H9 (cell line): Measurements from ENCODE around the gene SLCO3A1. TPM values are rescaled to one million over a fixed set of nuclear protein-coding genes. Genes with fewer than 3 reads are reported as not detected.

Experiments
- DNase-seq: peaks from one replicate; pipeline ENCODE4 v3.0.0-alpha.2; 2017
- H2AFZ ChIP-seq: one replicate; pipeline ENCODE4 v1.6.1; 2013; ENCODE audit warnings: mild to moderate bottlenecking, low read length, control low read depth, moderate library complexity
- H2AK5ac ChIP-seq: 2 replicates; pipeline ENCODE4 v1.6.1; 2013; ENCODE audit warnings: low read length, control low read depth, mixed read lengths; ENCODE audit not compliant: insufficient read length
- H2BK120ac ChIP-seq: one replicate; pipeline ENCODE4 v1.6.1; 2013; ENCODE audit warnings: low read depth, mild to moderate bottlenecking, low read length, control low read depth, inconsistent platforms; ENCODE audit not compliant: poor library complexity, severe bottlenecking
- H2BK12ac ChIP-seq: 2 replicates; pipeline ENCODE4 v1.6.1; 2013; ENCODE audit warnings: low read length, control low read depth, mixed read lengths, low read depth; ENCODE audit not compliant: insufficient read length
- H2BK15ac ChIP-seq: 2 replicates; pipeline ENCODE4 v1.6.1; 2013; ENCODE audit warnings: low read depth, low read length, control low read depth
- H2BK20ac ChIP-seq: one replicate; pipeline ENCODE4 v1.6.1; 2013; ENCODE audit warnings: low read depth, mild to moderate bottlenecking, low read length, control low read depth, inconsistent platforms; ENCODE audit not compliant: poor library complexity, severe bottlenecking
- H2BK5ac ChIP-seq: 2 replicates; pipeline ENCODE4 v1.6.1; 2013; ENCODE audit warnings: low read length, control low read depth, mixed read lengths; ENCODE audit not compliant: insufficient read length
- H3K14ac ChIP-seq: 2 replicates; pipeline ENCODE4 v1.6.1; 2013; ENCODE audit warnings: low read length, control low read depth; ENCODE audit not compliant: insufficient read depth
- H3K18ac ChIP-seq: 2 replicates; pipeline ENCODE4 v1.6.1; 2013; ENCODE audit warnings: low read depth, mild to moderate bottlenecking, mixed read lengths, low read length, control low read depth; ENCODE audit not compliant: insufficient read length
- H3K23ac ChIP-seq: 2 replicates; pipeline ENCODE4 v1.6.1; 2013; ENCODE audit warnings: low read length, control low read depth, mixed read lengths, low read depth; ENCODE audit not compliant: insufficient read length
- H3K23me2 ChIP-seq: 2 replicates; pipeline ENCODE4 v1.6.1; 2013; ENCODE audit warnings: low read depth, mild to moderate bottlenecking, mixed read lengths, low read length, control low read depth; ENCODE audit not compliant: insufficient read length, poor library complexity, severe bottlenecking
- H3K27ac ChIP-seq: 2 replicates; pipeline ENCODE4 v1.5.1; 2013; ENCODE audit warnings: low read length, control low read depth, mixed read lengths, low read depth; ENCODE audit not compliant: insufficient read length
- H3K27me3 ChIP-seq: 2 replicates; pipeline ENCODE4 v1.6.1; 2013; ENCODE audit warnings: low read length, control low read depth, inconsistent platforms; ENCODE audit not compliant: insufficient read depth
- H3K4ac ChIP-seq: 2 replicates; pipeline ENCODE4 v1.6.1; 2013; ENCODE audit warnings: low read depth, mild to moderate bottlenecking, control low read depth, inconsistent platforms, low read length, moderate library complexity
- H3K4me1 ChIP-seq: 2 replicates; pipeline ENCODE4 v1.6.1; 2013; ENCODE audit warnings: low read length, control low read depth, inconsistent platforms; ENCODE audit not compliant: insufficient read depth
- H3K4me2 ChIP-seq: 2 replicates; pipeline ENCODE4 v1.6.1; 2013; ENCODE audit warnings: low read length, control low read depth, mixed read lengths; ENCODE audit not compliant: insufficient read length, insufficient read depth
- H3K56ac ChIP-seq: 2 replicates; pipeline ENCODE4 v1.6.1; 2013; ENCODE audit warnings: low read depth, mild to moderate bottlenecking, mixed read lengths, low read length, control low read depth; ENCODE audit not compliant: insufficient read length
- H3K79me1 ChIP-seq: 2 replicates; pipeline ENCODE4 v1.6.1; 2013; ENCODE audit warnings: low read depth, mild to moderate bottlenecking, moderate library complexity, low read length, control low read depth, inconsistent platforms; ENCODE audit not compliant: insufficient read depth, poor library complexity, severe bottlenecking
- H3K79me2 ChIP-seq: 2 replicates; pipeline ENCODE4 v1.6.1; 2013; ENCODE audit warnings: low read length, control low read depth, inconsistent platforms; ENCODE audit not compliant: insufficient read depth
- H3K9ac ChIP-seq: 2 replicates; pipeline ENCODE4 v1.6.1; 2013; ENCODE audit warnings: low read length, control low read depth, mixed read lengths; ENCODE audit not compliant: insufficient read length; ENCODE audit errors: extremely low read depth
- H3K9me3 ChIP-seq: one replicate; pipeline ENCODE4 v1.6.1; 2013; ENCODE audit warnings: low read depth, low read length, inconsistent platforms; ENCODE audit not compliant: control insufficient read depth
- H3T11ph ChIP-seq: one replicate; pipeline ENCODE4 v1.6.1; 2013; ENCODE audit warnings: mild to moderate bottlenecking, low read length, control low read depth, inconsistent platforms
- H4K20me1 ChIP-seq: one replicate; pipeline ENCODE4 v1.6.1; 2013; ENCODE audit not compliant: control insufficient read depth, insufficient read length, insufficient read depth
- H4K5ac ChIP-seq: 2 replicates; pipeline ENCODE4 v1.6.1; 2013; ENCODE audit warnings: low read depth, mild to moderate bottlenecking, mixed read lengths, low read length, control low read depth; ENCODE audit not compliant: insufficient read length
- H4K8ac ChIP-seq: replicated peaks from 2 replicates; pipeline ENCODE4 v1.6.1; 2013; ENCODE audit warnings: low read length, control low read depth, mixed read lengths, low read depth; ENCODE audit not compliant: insufficient read length
- H4K91ac ChIP-seq: 2 replicates; pipeline ENCODE4 v1.6.1; 2013; ENCODE audit warnings: low read depth, mild to moderate bottlenecking, moderate library complexity, mixed read lengths, low read length, control low read depth; ENCODE audit not compliant: insufficient read length
- H3K27ac Mint-ChIP-seq, 3 experiments: 2 replicates in 2 of 3; 3 replicates in 1 of 3; pipeline ENCODE4 v1.8.0; 2020 to 2021; ENCODE audit warnings: mixed read lengths in 3 of 3, mild to moderate bottlenecking in 1 of 3, moderate library complexity in 1 of 3
- H3K27me3 Mint-ChIP-seq: 2 replicates; pipeline ENCODE4 v1.8.0; 2021; ENCODE audit warnings: low read depth, mild to moderate bottlenecking, moderate library complexity, mixed read lengths
- H3K36me3 Mint-ChIP-seq, 3 experiments: 2 replicates in 2 of 3; 3 replicates in 1 of 3; pipeline ENCODE4 v1.8.0; 2020 to 2021; ENCODE audit warnings: low read depth in 3 of 3, mixed read lengths in 3 of 3; ENCODE audit not compliant: insufficient read depth in 1 of 3
- H3K4me1 Mint-ChIP-seq, 2 experiments: 2 replicates each; pipeline ENCODE4 v1.8.0; 2020; ENCODE audit warnings: mixed read lengths in 2 of 2
- H3K4me3 Mint-ChIP-seq, 2 experiments: 2 replicates in 1 of 2; 3 replicates in 1 of 2; pipeline ENCODE4 v1.8.0; 2020 to 2021; ENCODE audit warnings: mild to moderate bottlenecking in 2 of 2, mixed read lengths in 2 of 2, moderate library complexity in 1 of 2
- H3K9me3 Mint-ChIP-seq, 2 experiments: 2 replicates in 1 of 2; 3 replicates in 1 of 2; pipeline ENCODE4 v1.8.0; 2020; ENCODE audit warnings: mild to moderate bottlenecking in 2 of 2, mixed read lengths in 2 of 2, moderate library complexity in 1 of 2
- WGBS: extraction: QIAGEN DNeasy Blood & Tissue Kit; methylation state at CpG from one replicate; pipeline ENCODE4 v1.1.7; 2013; ENCODE audit warnings: missing lambda C conversion rate, low lambda C conversion rate, mixed read lengths; ENCODE audit not compliant: insufficient read length; ENCODE audit errors: extremely low coverage; 5-methylcytosine and 5-hydroxymethylcytosine counted together
- total RNA-seq: library from RNA; stranded (reverse); gene quantifications from 2 replicates; pipeline ENCODE4 v1.2.1, GENCODE V29; 2021
- TF ChIP-seq, protein P1 (sequence below): fragments of 200-600 bp; sonication (generic); conservative IDR thresholded peaks from 3 replicates; pipeline ENCODE4 v1.8.0; 2021; ENCODE audit warnings: antibody characterized with exemption, mild to moderate bottlenecking

SLCO3A1 gene
- total RNA-seq, 1 experiment from 2014 or later: 9.4 TPM

DNA sequence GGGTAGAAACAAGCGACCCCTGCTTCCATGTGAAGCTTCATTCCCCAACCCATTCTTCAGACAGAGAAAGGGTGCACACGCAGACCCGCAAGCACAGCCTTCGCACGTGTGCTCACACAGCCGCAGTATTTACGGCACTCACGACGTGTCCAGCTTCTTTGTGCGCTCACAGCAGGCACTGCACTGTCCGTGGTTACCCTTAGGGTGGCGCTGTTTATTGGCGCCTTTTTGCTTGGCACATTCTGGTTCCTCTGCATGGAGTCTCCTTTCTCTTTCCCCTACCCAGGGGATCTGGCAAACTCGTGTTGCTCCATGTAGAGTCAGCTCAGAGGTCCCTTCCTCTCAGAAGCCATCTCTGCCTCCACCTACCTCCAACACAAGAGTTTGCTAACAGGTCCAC lies 115.1 kb downstream of the SLCO3A1 start:
- Histone ChIP-seq H4K91ac (no peak overlapping the region), H3K79me1 (no peaks in the 10 kb centered on the region), H3K23me2 (no peaks in the 10 kb centered on the region), H2BK12ac (no peak overlapping the region), H2AFZ (no peak overlapping the region), H3K56ac (no peak overlapping the region), H3K23ac (no peak overlapping the region), H2BK5ac (no peak overlapping the region), H3T11ph (no peak overlapping the region), H4K8ac (no peak overlapping the region), H4K5ac (no peak overlapping the region), H3K4me2 (no peak overlapping the region), H2BK15ac (no peak overlapping the region), H3K27ac (no peak overlapping the region), H2BK120ac (no peak overlapping the region), H4K20me1 (no peaks in the 10 kb centered on the region), H3K9me3 (no peaks in the 10 kb centered on the region), H3K14ac (no peak overlapping the region), H3K79me2 (no peaks in the 10 kb centered on the region), H3K18ac (no peak overlapping the region), H3K4me1 (peaks cover 3% of the 10 kb centered on the region; the same call in 1 of the 2 replicates), H3K9ac (no peak overlapping the region), H3K4ac (no peak overlapping the region), H3K27me3 (no peaks in the 10 kb centered on the region), H2BK20ac (no peak overlapping the region), H2AK5ac (no peak overlapping the region)
- WGBS: no CpG with 5 or more reads among the region's 14 CpGs
- Mint-ChIP-seq H3K27ac (no peak overlapping the region), H3K27me3 (no peaks in the 10 kb centered on the region), H3K4me1 (peaks cover 14 to 16% of the 10 kb centered on the region in 2 experiments), H3K36me3 (peaks cover under 1 to 2% (median under 1%) of the 10 kb centered on the region in 3 experiments; a peak in 5 of 7 replicates), H3K4me3 (no peak overlapping the region), H3K9me3 (peaks cover under 1 to 4% of the 10 kb centered on the region in 2 experiments; a peak in 4 of 5 replicates)
- TF ChIP-seq, protein P1, sequence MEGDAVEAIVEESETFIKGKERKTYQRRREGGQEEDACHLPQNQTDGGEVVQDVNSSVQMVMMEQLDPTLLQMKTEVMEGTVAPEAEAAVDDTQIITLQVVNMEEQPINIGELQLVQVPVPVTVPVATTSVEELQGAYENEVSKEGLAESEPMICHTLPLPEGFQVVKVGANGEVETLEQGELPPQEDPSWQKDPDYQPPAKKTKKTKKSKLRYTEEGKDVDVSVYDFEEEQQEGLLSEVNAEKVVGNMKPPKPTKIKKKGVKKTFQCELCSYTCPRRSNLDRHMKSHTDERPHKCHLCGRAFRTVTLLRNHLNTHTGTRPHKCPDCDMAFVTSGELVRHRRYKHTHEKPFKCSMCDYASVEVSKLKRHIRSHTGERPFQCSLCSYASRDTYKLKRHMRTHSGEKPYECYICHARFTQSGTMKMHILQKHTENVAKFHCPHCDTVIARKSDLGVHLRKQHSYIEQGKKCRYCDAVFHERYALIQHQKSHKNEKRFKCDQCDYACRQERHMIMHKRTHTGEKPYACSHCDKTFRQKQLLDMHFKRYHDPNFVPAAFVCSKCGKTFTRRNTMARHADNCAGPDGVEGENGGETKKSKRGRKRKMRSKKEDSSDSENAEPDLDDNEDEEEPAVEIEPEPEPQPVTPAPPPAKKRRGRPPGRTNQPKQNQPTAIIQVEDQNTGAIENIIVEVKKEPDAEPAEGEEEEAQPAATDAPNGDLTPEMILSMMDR: peak; percentile 67
- DNase-seq: peak; percentile 45
